GM18519 (cell line): ENCODE data around the gene TMEM89.

ENCODE experiments used
- ATAC-seq: cut with Tn5 transposase; IDR thresholded peaks from one replicate; pipeline ENCODE4 v1.9.1; 2021; ENCODE audit warnings: mild to moderate bottlenecking, moderate library complexity; ENCODE audit not compliant: unreplicated experiment, low FRiP score

TMEM89 gene

DNA sequence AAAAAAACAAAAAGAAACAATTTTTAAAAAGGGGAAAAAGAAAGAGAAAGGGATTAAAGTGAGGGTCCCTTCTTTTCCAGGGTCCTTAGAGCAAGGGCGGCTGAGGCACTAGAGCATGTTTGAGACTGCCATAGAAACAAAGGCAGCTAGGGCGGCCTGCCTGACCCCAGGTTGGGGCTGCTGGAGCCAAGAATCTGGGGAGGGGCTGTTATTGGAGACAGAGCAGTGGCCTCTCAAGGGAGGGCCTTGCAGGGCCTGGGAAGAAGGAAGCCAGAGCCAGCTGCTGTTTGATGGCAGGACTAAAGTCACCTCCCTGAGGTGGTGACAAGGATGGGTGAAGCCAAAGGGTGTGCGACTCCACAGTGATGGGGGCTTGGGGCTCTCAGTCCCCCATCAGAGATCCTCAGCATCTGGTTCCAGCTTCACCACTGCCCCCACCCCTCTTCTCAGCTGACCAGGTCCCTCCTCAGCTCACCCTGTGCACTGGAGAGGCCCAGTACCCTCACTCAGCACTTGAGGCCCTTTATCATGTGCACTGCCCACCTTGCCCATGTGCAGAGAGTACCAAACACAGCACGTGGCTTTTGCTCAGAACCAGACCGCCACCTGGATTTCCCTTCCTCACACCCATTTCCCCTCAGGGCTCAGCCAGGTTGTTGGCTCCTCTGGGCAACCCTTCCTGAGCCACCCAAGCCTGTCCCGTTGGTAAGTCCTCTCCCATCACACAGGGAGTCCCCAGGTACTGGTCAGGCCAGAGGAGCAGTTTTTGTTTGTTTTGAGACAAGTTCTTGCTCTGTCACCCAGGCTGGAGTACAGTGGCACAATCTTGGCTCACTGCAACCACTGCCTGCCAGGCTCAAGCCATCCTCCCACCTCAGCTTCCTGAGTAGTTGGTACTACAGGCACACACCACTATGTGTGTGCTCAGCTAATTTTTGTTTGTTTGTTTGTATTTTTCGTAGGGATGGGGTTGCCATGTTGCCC lies 1.7 kb downstream of the TMEM89 start:
- no peak for ATAC-seq

DNA sequence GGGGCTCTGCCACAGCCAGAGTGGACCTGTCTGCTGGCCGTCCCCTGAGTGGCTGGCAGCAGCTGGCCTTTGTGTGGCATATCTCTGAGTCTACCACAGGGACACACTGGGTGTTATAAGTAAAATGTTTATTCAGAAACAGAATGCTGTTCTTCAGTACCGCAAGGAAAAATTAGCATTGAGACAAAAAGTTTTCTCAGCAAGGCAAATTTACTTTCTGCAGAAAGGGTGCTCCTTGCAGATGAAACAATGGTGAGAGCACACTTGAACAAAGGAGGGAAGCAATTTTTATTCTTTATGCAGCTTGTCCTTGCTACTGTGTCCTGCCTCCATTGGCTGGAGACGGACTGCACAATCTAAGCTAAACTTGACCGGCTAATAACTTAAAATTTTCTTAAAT lies 4.0 kb downstream of the TMEM89 start:
- ATAC-seq: no peak

DNA sequence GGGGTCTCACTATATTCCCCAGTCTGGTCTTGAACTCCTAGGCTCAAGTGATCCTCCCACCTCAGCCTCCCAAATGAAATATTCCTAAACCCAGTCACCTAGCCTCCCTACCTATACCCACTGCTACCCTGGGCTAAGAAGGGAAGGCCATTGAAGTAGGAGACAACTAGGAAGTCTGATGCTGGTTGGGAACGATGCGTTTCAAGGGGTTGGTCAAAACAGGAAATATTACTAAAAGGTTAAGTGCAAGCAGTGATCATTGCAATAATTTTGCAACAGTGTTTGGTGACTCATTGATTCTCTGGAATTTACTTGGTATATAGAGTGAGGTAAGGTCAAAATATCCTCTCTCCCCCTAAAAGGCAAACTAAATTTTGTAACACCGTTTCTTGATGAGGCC lies 7.5 kb downstream of the TMEM89 start:
- ATAC-seq: no peak

- no peak for ATAC-seq
Observed at GRCh38 chr3:48612309-48612708, 9.3 kb downstream of the TMEM89 start.

DNA sequence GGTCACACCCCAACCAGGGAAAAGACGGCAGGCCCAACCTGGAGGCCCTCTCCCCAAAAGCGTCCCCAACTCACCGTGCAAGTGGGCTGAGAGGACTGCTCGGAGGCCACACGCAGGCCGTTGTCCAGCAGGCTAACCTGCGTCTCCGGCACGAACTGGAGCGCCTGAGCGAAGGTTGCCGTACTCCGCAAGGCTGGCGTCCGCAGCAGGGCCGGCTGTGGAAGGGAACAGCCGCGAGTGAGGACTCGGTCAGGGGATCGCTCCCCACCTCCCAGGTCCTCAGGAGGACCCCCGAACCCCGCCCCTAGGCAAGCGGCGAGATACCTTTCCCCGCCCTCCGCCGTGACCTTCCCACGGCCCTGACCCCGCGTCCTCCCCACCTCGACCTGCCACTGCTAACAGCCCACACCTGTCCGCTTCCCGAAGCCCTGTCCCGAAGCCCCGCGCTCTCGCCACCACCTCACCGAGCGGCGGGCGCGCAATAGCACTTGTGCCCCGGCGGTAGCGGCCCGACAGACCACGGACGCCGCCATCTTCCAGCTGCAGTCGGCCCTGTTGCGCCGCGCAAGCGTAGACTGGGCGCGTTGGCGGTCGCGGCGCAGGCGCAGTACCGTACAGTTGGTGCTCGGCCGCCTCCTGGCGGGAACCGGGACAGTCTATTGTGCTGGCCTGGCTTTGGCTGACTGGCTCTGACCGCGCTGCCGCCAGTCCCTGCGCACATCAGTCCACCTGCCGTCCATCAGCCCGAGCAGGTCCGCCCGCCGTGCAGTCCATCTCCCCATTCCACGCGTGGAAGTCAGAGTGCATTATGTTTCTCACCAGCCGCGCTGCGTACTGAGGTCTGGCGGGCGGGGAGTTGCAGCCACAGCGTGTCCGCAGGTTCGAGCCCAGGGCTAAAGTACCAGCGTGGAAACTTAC lies 12.2 kb downstream of the TMEM89 start, which contains the start of gene UQCRC1:
Gene UQCRC1, minus strand, starts transcription at position 559 of the 918 bp plus-strand sequence. Its CDS starts 26 bp downstream, at position 533.
- ATAC-seq: peak; percentile 87

DNA sequence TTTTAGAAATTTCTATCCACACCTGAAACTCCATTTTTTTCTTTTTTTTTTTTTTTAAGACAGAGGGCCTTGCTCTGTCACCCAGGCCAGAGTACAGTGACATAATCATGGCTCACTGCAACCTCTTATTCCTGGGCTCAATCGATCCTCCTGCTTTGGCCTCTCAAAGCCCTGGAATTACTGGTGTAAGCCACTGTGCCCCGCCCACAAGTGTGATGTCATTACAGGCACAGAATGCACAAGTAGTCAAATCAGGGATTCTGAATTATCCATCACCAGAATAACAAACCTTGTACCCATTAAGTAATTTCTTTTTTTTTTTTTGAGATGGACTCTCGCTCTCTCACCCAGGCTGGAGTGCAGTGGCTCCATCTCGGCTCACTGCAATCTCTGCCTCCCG lies 14.1 kb downstream of the TMEM89 start:
- ATAC-seq: no peak

DNA sequence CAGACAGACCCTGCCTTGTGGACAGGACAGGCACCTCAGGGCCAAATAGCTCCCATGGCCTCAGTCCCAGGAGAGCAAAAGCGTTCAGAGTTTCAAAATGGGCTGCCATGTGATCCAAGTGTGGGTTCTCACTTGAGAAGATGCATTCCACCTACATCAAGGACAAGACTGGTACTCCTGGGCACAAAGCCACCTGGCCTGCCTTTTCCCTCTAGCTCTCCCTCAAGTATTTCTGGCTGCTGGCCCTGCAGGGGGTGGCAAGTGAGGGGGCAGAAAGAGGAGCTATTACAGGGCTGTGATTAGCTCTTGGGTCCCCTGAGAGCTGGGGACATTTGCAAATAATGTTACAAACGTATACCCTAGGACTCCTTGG lies 20.0 kb downstream of the TMEM89 start:
- no peak for ATAC-seq

DNA sequence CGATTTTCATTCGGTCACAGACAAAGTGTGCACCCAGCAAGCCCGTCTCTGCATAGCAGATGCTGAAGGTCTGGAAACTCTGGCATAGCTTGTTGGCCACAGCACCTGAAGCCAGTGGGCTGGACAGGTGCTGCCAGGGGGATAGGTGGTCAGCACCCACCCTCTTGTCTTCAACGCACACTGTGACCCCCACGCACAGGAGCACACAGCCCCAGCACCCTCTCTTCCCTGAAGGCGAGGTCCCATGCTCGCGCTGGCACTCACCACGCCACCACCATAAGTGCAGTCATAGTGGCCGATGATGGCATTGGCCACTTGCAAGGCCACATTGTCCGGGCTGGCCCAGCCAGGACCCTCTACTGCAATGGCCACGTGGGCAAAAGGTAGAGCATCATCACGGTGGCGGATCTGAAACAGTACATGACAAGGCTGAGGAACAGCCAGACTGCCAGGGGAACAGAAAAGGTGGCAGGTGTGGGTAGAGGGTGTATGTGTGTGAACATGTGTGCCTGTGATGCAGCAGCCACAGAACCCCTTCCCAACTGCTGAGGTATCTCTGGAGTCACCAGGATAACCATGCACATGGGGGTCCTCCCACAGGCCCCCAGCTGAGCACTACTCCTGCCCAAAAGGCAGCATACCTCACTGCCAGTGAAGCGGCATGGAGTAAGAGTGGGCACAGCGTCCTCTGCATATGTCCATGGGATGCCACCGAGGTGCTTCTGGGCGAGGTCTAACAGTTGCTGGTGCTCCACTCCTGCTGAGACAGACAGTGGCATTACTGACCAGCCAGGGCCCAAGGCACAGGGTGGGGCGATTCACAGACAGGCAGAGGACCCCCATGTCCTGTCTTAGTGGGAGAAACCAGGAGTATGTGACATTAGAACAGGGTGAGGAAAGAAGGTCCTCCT lies 20.6 kb downstream of the TMEM89 start:
- ATAC-seq: no peak

GRCh38 chr3:48599509-48600285 lies 21.9 kb downstream of the TMEM89 start:
- ATAC-seq: no peak

DNA sequence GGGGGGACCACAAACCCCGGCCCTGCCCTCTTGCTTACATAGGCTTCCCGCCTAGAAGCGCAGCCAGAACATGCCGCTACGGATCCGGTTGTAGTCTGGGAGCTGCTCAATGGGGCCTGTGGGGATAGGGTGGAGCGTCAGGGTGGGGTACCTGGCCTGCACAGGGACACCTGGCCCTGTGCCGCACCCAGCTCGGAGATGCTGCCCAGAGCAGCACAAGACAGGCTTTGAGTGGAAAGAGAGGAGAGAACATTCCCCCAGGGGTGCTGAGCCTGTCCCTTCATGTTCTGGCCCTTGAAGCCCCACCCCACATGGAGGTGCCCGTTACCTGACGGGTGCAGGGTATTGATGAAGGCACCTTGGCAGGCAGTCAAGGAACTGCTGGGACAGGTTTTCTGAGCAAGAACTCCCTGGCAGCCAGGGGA lies 22.5 kb downstream of the TMEM89 start:
- ATAC-seq: no peak

DNA sequence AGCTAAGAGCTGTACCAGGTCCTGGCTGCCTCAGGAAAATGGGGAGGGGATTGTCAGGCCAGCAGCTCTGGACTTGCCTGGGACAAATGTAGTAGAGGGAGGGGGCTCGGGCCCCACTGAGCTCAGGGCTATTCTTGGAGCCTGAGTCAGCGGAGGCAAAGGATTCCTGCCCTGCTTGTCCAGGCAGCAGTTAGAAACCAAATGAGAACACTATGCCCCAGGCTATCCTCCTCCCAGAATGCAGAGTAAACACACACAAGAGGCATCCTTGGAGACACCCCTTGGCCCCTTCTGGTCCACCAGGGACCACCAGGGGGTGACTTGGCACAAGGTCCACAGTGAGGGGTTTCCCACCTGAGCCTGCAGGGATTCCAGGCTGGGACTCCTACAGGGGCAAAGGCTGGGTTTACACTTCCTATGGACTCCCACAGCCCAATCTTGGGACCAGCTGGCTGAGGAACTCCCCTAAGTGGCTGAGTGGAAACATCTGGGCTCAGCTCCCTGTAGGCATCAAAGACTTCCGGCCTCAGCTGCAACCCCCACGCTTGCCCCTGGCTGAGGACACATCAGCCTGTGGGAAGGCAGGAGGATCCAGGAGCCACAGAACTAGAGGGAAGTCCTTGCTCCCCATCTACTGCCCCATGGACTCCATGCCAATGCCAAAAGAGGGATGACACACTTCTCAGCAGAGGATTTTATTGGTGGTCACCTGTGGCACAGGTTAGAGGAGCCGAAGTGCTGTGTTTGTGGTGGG lies 23.1 kb downstream of the TMEM89 start:
- ATAC-seq: no peak

- no peak for ATAC-seq
Observed at GRCh38 chr3:48597408-48597800, 24.2 kb downstream of the TMEM89 start.

DNA sequence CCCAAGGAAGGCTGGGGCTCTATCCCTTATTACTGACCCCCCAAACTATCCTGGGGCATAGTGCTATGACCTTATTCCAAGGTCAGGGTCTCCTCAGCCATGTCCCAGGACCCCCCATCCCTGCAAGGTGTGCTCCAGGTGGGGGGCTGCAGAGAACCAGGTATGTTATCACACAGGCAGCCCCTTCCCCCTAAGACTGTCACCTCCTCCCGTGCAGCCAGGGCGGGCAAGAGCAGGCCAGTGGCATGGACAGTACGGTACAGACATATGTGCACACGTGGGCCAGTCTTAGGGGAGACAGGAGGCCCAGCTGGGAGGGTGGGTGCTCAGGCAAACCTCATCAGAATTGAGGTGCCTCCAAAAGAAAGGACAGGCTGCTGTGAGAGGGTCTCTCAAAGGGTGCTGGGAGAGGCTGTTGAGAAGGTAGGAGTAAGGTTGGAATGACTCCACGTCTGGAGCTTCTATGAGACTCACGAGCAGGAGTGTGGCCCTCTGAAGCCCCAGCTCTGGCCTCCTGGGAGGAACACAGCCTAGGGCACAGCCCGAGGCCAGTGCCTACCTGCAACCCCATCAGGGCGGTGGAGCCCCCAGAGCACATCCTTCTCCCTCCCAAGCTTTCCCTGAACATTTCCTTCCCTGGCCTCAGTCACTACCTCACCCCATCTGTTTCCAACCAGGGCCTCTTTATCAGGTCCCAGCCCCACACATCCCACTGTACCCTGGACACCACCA lies 24.7 kb downstream of the TMEM89 start:
- ATAC-seq: no peak

DNA sequence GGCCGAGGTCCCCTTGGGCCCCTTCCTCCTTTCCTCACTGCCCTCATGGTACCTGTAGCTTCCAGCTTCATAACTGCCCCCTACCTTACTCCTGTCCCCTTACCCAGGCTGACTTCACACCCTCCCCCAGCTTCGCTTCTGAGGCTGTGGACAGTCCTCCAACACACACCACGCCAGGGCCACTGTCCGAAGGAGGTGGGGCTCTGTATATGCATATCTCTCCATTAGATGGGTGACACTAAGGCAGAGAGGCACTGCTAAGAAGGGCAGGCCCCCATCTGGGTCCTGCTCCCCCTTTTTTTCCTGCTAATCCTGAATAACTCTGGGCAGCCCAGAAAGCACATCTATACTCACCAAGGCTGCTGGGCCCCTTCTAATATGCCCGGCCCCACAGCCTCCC lies 25.4 kb downstream of the TMEM89 start:
- no peak for ATAC-seq

DNA sequence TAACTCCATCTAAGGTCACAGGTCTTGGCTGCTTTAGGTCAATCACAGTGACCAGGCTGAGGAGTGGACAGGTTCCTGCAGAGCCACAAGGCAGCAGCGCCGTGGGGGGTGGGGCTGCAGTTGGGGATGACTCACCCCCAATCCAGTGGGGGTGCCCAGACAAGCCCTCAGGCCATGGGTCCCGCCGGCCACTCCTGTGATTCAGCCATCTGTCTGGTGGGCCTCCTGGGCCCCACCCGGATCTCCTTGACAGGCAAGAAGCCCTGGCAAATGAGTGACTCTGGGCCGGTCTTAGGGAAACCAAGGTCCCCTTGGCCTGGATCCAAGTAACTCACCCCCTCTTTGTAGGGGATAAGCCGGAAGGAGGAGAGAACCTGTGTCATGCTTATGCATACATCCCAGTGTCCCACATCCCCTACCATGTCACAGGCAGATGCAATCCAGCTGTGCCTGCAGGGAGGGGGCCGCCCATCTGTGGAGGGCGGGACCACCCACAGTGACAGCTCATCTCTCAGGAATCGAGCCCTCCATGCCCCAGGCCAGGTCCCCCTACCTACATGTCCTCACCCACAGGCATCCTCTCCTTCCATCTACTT lies 25.9 kb downstream of the TMEM89 start:
- no peak for ATAC-seq

DNA sequence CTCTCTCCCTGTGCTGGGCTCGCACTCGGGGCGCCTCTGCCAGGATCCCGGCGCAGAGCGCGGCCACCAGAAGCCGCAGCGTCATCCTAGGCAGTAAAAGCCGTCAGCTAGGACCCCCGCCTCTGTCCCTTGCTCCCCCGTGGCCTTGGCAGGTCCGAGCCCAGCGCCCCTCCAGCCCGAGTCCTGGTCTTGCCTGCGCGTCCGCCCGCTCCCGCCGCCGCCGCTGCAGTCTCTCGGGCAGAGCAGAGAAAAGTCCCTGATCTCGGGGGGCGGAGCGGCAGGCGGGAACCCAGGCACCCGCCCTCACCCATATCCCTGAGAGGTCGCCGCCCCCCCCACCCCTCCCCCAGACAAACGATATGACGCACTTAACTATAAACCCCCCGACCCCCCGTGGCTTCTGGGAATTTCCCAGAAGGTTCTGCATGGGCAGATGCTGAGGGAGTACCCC lies 26.5 kb downstream of the TMEM89 start, which contains the start of gene COL7A1:
Gene COL7A1, minus strand, starts transcription at position 255 of the 451 bp plus-strand sequence. Its CDS starts 170 bp downstream, at position 85.
- ATAC-seq: no peak

GRCh38 chr3:48594417-48595049 lies 27.0 kb downstream of the TMEM89 start:
- no peak for ATAC-seq
